Activated CD4-positive, alpha-beta T cell treated with anti-CD3 and anti-CD28 coated beads, Interleukin-2, amount 50 U/mL, for 1 hour (primary cell): ENCODE data around the gene EML6.

Experiments used
- DNase-seq: peaks from one replicate; pipeline ENCODE4 v3.0.0-alpha.2; 2020

EML6 gene

GRCh38 chr2:54760310-54760709 is 36.8 kb downstream of the EML6 start:
- no peak for DNase-seq

- no peak for DNase-seq
Observed at GRCh38 chr2:54763636-54764291, 40.3 kb downstream of the EML6 start.

- DNase-seq = no peak
Observed at GRCh38 chr2:54767921-54768320, 44.5 kb downstream of the EML6 start.

GRCh38 chr2:54768772-54769428 is 45.4 kb downstream of the EML6 start:
- no peak for DNase-seq

GRCh38 chr2:54770211-54770610 is 46.7 kb downstream of the EML6 start:
- DNase-seq = no peak

- no peak for DNase-seq
Observed at GRCh38 chr2:54770676-54771075, 47.2 kb downstream of the EML6 start.

- DNase-seq = no peak
Observed at GRCh38 chr2:54771166-54771885, 47.9 kb downstream of the EML6 start.

- DNase-seq = no peak
Observed at GRCh38 chr2:54772110-54772509, 48.6 kb downstream of the EML6 start.

- no peak for DNase-seq
Observed at GRCh38 chr2:54772531-54772930, 49.1 kb downstream of the EML6 start.

- DNase-seq = no peak
Observed at GRCh38 chr2:54773233-54773632, 49.8 kb downstream of the EML6 start.

GRCh38 chr2:54773838-54774237 is 50.4 kb downstream of the EML6 start:
- no peak for DNase-seq

GRCh38 chr2:54775710-54776109 is 52.2 kb downstream of the EML6 start:
- DNase-seq = no peak

- no peak for DNase-seq
Observed at GRCh38 chr2:54776494-54776893, 53.0 kb downstream of the EML6 start.

GRCh38 chr2:54783349-54783748 is 59.9 kb downstream of the EML6 start:
- DNase-seq = no peak

GRCh38 chr2:54787270-54787669 is 63.8 kb downstream of the EML6 start:
- no peak for DNase-seq

GRCh38 chr2:54787755-54788366 is 64.4 kb downstream of the EML6 start:
- DNase-seq = no peak

- DNase-seq = no peak
Observed at GRCh38 chr2:54789878-54790277, 66.4 kb downstream of the EML6 start.

- DNase-seq = no peak
Observed at GRCh38 chr2:54791831-54792230, 68.4 kb downstream of the EML6 start.

GRCh38 chr2:54797307-54797706 is 73.8 kb downstream of the EML6 start:
- no peak for DNase-seq

- DNase-seq = no peak
Observed at GRCh38 chr2:54801352-54801751, 77.9 kb downstream of the EML6 start.

- no peak for DNase-seq
Observed at GRCh38 chr2:54803783-54804751, 80.6 kb downstream of the EML6 start.

GRCh38 chr2:54805255-54805654 is 81.8 kb downstream of the EML6 start:
- no peak for DNase-seq

GRCh38 chr2:54806975-54807374 is 83.5 kb downstream of the EML6 start:
- DNase-seq = no peak
